Stimulated activated naive B cell treated with anti-CD40 and anti-IgM and Interleukin-4, amounts not matched to agents 10 μg/mL and 1 μg/mL and 100 μg/mL, for 72 hours (primary cell): ENCODE results near the gene CELF2.

Experiments
- ATAC-seq, 2 donors: fragments of 150-1000 bp; cut with Tn5 transposase; replicated peaks; 2 replicates each; pipeline ENCODE4 v1.10.0; 2021; ENCODE audit warnings: moderate library complexity in 1 of 2
- DNase-seq: peaks from one replicate; pipeline ENCODE4 v3.0.0; 2021
- H3K27ac Mint-ChIP-seq: one replicate; pipeline ENCODE4 v1.8.0; 2022; ENCODE audit warnings: mild to moderate bottlenecking, mixed read lengths
- H3K27me3 Mint-ChIP-seq, 2 donors: one replicate each; pipeline ENCODE4 v1.8.0; 2022; ENCODE audit warnings: mixed read lengths in 2 of 2
- H3K36me3 Mint-ChIP-seq, 2 donors: one replicate each; pipeline ENCODE4 v1.8.0; 2022; ENCODE audit warnings: mixed read lengths in 2 of 2, mild to moderate bottlenecking in 1 of 2
- H3K4me1 Mint-ChIP-seq, 2 donors: one replicate each; pipeline ENCODE4 v1.8.0; 2022; ENCODE audit warnings: mixed read lengths in 2 of 2, mild to moderate bottlenecking in 1 of 2
- H3K4me3 Mint-ChIP-seq, 2 donors: one replicate each; pipeline ENCODE4 v1.8.0; 2022; ENCODE audit warnings: mild to moderate bottlenecking in 2 of 2, mixed read lengths in 2 of 2, moderate library complexity in 1 of 2
- H3K9me3 Mint-ChIP-seq, 2 donors: one replicate each; pipeline ENCODE4 v1.8.0; 2022; ENCODE audit warnings: mixed read lengths in 2 of 2, mild to moderate bottlenecking in 1 of 2

Gene CELF2

DNA sequence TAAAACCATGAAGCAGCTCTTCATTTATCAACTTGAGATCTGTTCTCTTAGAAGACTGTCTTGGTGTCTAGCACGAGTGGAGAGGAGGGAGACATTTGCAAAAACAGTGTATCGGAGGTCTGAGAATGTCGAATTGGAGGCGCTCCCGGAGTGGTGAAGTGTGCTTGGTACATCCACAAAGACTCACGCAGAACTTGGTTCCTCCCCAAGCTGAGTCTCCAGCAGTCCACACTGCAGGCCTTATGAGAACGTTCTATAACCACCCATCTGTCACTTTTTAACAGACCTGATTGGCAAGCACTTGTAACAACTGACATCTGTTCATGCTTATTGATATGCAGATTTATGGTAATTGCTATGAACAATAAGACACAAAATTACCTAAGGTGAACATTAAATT, 261.6 kb downstream of the CELF2 start:
- ATAC-seq: no peak
- Mint-ChIP-seq H3K36me3 (peaks cover 42 to 47% of the 10 kb centered on the region in 2 donors), H3K4me3 (no peak overlapping the region), H3K27ac (peak overlapping the region; percentile 76), H3K27me3 (no peaks in the 10 kb centered on the region), H3K9me3 (no peaks in the 10 kb centered on the region), H3K4me1 (peaks cover 43 to 52% of the 10 kb centered on the region in 2 donors)
- no peak for DNase-seq

DNA sequence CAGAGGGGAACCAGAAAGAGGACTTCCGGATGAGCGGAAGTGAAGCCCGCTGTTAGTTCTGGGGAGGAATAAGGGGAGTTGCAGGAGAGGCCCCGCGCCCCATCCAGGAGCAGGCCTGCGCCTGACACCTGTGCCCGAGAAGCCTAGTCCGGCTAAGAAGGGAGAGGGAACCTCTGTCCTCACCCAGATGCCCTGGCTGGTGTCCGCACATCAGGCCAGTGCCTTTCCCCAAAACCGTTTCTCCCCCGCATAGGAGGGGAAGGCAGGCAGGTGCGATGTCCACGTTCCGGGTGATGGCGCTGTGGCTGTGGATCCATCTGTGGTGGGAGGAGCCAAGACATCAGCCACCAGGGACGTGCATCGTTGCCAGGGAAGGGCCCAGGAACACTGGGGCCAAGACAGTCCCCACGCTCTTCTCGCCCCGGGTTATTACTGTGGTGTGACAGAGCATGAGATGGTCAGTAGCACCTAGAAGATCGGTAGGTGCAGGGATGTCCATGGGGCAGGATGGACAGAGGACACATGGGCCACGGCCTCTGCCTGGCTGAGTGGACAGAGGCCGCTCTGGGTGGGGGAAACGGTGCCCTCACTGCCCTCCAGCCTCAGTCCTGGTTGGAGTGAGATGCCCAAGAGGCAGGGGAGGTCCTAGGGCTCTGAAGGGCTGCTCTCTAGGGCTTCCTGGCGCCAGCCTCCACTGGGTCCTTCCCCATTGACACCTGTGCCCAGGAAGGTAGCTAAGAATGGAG, 262.7 kb downstream of the CELF2 start:
- peaks cover 32 to 41% of the 10 kb centered on the region in 2 donors for H3K36me3 Mint-ChIP-seq
- H3K27ac Mint-ChIP-seq: peak overlapping the region; percentile 94
- peaks cover 37 to 42% of the 10 kb centered on the region in 2 donors for H3K4me1 Mint-ChIP-seq
- H3K9me3 Mint-ChIP-seq: no peaks in the 10 kb centered on the region
- no peak for DNase-seq
- H3K4me3 Mint-ChIP-seq: peak overlapping the region in 1 of 2 donors; percentile 21
- H3K27me3 Mint-ChIP-seq: no peaks in the 10 kb centered on the region
- ATAC-seq: no peak

DNA sequence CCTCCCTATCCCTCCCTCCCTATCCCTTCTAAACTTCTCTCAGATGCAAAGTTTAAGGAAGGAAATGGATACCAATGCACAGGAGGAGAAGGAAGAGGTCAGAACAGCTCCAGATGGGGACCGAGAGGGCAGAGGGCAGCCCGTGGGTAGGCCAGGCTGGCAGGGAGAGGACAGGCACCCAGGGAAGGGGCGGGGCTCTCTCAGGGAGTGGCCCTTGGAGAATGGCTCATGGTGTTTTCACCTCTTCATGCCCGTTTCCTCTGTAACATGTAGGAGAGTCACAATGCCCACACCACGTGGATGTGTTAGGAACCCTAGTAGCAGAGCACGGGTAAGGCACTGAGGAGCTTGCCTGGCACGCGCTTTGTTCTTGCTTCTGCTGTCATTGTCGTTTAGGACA, 264.5 kb downstream of the CELF2 start:
- Mint-ChIP-seq H3K4me3 (no peak overlapping the region), H3K27ac (no peak overlapping the region), H3K9me3 (no peaks in the 10 kb centered on the region), H3K36me3 (peaks cover 17 to 42% of the 10 kb centered on the region in 2 donors), H3K27me3 (no peaks in the 10 kb centered on the region), H3K4me1 (peaks cover 32 to 38% of the 10 kb centered on the region in 2 donors)
- ATAC-seq: no peak
- DNase-seq: no peak

DNA sequence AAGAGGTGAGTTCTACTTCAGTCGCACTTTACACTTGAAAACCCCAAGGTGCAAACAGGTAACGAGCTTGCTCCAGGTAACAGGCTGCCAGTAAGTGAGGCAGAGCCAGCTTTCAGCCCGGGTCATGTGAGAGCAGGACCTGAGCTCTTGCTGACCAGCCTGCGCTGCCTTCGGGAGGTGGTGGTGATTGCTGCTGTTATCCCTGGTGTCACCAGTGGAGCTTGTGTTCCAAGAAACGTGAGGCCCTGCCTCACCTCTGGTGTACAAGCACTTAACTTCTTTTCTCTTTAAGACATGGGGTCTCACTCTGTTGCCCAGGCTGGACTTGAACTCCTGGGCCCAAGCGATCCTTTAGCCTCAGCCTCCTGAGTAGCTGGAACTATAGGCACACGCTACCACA, 265.0 kb downstream of the CELF2 start:
- Mint-ChIP-seq H3K27me3 (no peaks in the 10 kb centered on the region), H3K4me3 (no peak overlapping the region), H3K9me3 (no peaks in the 10 kb centered on the region), H3K36me3 (peaks cover 14 to 39% of the 10 kb centered on the region in 2 donors), H3K4me1 (peaks cover 29 to 34% of the 10 kb centered on the region in 2 donors), H3K27ac (no peak overlapping the region)
- DNase-seq (no peak), ATAC-seq (no peak)

DNA sequence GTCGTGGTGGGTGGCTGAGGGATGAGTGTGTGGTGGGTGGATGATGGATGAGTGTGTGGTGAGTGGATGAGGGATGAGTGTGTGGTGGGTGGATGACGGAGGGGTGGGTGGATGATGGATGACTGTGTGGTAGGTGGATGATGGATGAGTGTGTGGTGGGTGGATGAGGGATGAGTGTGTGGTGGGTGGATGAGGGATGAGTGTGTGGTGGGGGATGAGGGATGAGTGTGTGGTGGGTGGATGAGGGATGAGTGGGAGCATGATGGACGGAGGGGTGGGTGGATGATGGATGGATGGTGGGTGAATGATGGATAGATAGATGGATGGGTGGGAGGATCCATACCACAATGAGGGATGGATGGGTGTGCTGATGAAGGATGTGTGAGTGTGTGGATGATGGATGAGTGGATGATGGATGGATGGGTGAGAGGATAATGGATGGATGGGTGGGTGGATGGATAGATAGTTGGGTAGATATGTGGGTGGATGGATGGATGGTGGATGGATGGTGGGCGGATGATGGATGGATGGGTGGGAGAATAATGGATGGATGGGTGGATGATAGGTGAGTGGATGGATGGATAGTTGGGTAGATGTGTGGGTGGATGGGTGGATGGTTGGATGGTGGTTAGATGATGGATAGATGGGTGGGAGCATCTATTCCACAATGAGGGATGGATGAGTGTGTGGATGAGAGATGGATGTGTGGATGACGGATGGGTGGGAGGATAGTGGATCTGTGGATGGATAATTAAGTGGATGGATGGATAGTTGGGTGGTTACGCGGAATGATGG, 266.8 kb downstream of the CELF2 start:
- ATAC-seq (no peak), DNase-seq (no peak)
- H3K27ac Mint-ChIP-seq: no peak overlapping the region
- H3K27me3 Mint-ChIP-seq: no peaks in the 10 kb centered on the region
- no peak overlapping the region for H3K4me3 Mint-ChIP-seq
- peaks cover 33 to 34% of the 10 kb centered on the region in 2 donors for H3K4me1 Mint-ChIP-seq
- peaks cover 18 to 39% of the 10 kb centered on the region in 2 donors for H3K36me3 Mint-ChIP-seq
- H3K9me3 Mint-ChIP-seq: no peaks in the 10 kb centered on the region

DNA sequence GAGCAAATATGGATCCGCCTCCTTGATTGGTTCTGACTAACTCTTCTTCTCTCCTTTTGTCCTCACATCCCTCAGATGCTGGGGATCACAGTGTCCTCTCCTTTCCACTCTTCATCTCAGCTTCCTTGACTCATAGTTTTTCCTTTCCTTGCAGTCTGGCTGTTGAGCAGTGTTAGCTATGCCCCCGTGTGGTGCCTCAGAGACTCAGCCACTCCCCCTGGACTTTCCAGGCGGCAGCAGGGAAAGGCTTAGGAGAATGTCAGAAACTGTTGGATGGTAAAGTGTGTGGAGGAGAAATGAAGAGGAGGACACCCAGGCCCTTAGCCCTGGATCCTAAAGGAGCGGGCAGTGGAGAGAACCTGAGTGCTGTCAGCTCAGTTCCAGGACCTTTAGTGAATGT, 267.5 kb downstream of the CELF2 start:
- Mint-ChIP-seq H3K4me3 (no peak overlapping the region), H3K36me3 (peaks cover 23 to 39% of the 10 kb centered on the region in 2 donors), H3K9me3 (no peaks in the 10 kb centered on the region), H3K27ac (no peak overlapping the region), H3K4me1 (peaks cover 31 to 32% of the 10 kb centered on the region in 2 donors), H3K27me3 (no peaks in the 10 kb centered on the region)
- DNase-seq (no peak), ATAC-seq (no peak)

DNA sequence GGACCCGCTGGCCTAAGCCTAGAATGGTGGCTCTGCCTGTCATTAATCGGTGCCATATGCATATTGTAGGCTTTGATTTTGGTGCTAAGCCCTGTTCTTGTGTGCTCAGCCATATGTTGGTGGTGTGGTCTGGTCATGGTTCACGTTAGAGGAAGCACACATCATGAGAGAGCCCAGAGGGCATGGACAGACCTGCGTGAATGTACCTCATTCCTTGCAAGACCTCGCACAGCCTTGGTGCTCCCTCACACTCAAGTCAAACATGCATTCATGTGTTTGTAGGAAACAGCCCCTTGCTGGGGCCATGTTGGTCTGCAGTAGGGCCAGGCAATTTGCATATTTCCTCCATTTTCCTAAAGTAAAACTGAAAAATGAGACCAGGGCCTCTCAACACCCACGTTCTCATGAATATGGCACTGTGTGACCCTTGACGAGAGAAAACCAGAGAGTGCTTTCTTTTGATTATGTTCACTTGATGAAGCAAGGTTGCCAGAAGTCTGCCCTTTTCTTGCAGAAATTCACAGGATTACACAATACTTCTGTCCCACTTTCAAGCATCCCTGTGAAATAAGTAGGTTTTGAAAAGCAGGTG, 268.7 kb downstream of the CELF2 start:
- peak; percentile 15 to 33 for ATAC-seq
- peaks cover 28 to 34% of the 10 kb centered on the region in 2 donors for H3K36me3 Mint-ChIP-seq

DNA sequence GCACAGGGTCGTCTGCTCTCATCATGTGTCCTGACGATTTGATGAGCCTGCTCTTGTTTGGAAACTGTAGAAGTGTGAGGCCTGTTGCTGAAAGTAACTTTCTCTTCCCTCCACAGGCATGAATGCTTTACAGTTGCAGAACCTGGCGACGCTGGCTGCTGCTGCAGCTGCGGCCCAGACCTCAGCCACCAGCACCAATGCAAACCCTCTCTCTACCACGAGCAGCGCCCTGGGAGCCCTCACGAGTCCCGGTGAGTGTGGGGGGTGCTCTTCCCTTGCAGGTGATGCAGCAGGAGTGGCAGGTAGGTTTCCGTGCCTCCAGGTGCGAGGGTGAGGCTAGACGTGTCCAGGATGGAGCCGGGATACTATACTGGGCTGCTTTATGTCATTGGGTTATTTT, 270.6 kb downstream of the CELF2 start:
- Mint-ChIP-seq H3K27ac (peak overlapping the region; percentile 86), H3K4me3 (peak overlapping the region in 1 of 2 donors; percentile 21), H3K36me3 (peaks cover 42 to 44% of the 10 kb centered on the region in 2 donors), H3K27me3 (no peaks in the 10 kb centered on the region), H3K4me1 (peaks cover 24 to 33% of the 10 kb centered on the region in 2 donors), H3K9me3 (no peaks in the 10 kb centered on the region)
- ATAC-seq: no peak
- DNase-seq: no peak

More for the DNA sequence above, 268.7 kb downstream of the CELF2 start:
- Mint-ChIP-seq H3K4me3 (no peak overlapping the region), H3K27me3 (no peaks in the 10 kb centered on the region), H3K4me1 (peaks cover 23 to 25% of the 10 kb centered on the region in 2 donors), H3K9me3 (no peaks in the 10 kb centered on the region), H3K27ac (no peak overlapping the region)
- DNase-seq: no peak

DNA sequence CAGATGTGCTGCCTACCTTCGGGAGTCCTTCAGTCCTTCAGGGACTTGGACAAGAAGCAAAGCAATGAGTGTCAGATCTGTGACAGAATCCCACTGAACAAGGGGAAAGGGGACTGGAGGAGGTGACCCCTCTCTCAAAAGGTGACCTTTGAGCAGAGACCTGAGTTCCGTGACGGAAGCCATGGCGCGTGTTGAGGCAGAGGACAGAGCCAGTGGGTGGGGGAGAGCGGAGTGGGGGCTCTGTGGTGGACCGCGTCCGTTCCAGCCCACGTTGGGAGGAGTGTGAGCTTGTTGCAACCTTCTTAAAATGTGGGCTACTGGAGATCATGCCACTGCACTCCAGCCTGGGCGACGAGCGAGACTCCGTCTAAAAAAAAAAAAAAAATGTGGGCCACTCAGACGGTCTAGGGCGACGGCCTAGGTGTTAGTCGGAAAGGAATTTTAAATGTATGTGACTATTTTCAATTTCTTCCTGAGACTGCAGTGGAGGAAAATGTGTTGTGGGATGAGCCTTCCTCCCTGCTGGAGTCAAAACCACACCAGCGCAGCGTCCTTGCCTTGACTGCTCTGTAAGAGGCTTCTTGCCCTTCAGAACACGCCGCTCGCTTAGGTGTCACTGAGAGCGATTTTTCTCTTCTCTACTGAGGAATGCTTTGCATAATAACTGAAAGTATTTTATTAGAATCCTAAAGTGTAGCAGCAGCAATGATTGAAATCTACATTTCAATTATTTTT, 272.7 kb downstream of the CELF2 start:
- no peaks in the 10 kb centered on the region for H3K9me3 Mint-ChIP-seq
- ATAC-seq (no peak), DNase-seq (no peak)
- H3K4me3 Mint-ChIP-seq: no peak overlapping the region
- H3K27ac Mint-ChIP-seq: peak overlapping the region; percentile 85
- H3K27me3 Mint-ChIP-seq: no peaks in the 10 kb centered on the region
- H3K36me3 Mint-ChIP-seq: peaks cover 49 to 59% of the 10 kb centered on the region in 2 donors
- peaks cover 24 to 33% of the 10 kb centered on the region in 2 donors for H3K4me1 Mint-ChIP-seq

DNA sequence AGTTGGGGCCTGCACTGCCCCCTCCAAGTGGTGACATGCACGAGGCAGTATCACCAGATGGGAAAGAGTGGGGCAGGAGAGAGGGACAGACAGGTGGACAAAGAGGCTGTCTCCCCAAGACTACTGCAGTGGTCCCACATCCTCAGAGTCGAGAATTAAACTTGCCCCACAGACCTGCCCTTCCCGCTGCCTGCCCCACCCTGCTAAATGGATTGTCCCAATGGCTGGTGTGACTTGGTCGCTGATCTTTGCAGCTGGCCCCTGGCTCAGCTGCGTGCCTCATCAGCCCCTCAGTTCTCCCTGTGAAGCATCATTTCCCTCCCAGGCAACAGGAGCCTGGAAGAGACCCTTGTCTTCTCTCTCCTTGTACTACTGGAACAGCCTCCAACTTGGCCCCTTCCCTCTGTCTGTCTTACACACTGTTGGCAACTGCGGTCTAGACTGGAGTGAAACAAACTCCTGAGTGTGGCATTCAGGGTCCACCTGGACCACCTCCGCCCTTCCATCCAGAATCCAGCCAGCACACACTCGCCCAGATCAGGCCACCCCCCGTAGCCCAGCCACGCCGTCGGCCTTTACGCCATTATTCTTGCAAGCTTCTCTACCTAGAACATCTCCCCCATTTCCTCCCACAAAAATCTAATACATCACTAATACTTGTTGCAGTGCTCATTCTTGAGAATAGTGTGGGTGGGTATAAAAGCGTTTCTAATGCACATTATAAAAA, 275.1 kb downstream of the CELF2 start:
- Mint-ChIP-seq H3K4me1 (peaks cover 18 to 20% of the 10 kb centered on the region in 2 donors), H3K4me3 (peak overlapping the region in 1 of 2 donors; percentile 28), H3K36me3 (peaks cover 52 to 81% of the 10 kb centered on the region in 2 donors)

DNA sequence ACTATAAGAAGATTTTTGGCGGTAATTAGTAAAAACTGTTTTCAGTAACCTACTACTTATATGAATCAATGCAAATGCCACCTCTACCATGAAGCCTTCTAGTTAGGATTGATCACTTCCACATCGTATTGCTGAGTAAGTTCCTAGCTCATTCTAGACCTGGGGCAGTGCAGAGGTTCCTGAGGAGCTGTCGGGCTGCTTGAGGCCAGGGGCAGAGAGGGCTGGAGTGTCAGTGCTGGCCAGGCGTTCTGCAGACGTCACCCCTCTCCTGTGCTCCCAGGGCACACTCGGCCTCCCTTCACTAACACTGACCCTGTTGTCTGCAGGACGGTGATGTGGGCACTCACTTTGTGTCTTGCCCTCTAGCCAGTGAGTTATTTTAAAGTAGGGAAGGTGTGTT, 275.7 kb downstream of the CELF2 start:
- Mint-ChIP-seq H3K4me3 (no peak overlapping the region), H3K27me3 (no peaks in the 10 kb centered on the region), H3K9me3 (no peaks in the 10 kb centered on the region), H3K36me3 (peaks cover 54 to 81% of the 10 kb centered on the region in 2 donors), H3K27ac (peak overlapping the region; percentile 81), H3K4me1 (peaks cover 16 to 26% of the 10 kb centered on the region in 2 donors)
- ATAC-seq (no peak), DNase-seq (no peak)

More for the DNA sequence above, 275.1 kb downstream of the CELF2 start:
- Mint-ChIP-seq H3K9me3 (no peaks in the 10 kb centered on the region), H3K27me3 (no peaks in the 10 kb centered on the region), H3K27ac (peak overlapping the region; percentile 81)
- no peak for ATAC-seq
- DNase-seq: no peak

DNA sequence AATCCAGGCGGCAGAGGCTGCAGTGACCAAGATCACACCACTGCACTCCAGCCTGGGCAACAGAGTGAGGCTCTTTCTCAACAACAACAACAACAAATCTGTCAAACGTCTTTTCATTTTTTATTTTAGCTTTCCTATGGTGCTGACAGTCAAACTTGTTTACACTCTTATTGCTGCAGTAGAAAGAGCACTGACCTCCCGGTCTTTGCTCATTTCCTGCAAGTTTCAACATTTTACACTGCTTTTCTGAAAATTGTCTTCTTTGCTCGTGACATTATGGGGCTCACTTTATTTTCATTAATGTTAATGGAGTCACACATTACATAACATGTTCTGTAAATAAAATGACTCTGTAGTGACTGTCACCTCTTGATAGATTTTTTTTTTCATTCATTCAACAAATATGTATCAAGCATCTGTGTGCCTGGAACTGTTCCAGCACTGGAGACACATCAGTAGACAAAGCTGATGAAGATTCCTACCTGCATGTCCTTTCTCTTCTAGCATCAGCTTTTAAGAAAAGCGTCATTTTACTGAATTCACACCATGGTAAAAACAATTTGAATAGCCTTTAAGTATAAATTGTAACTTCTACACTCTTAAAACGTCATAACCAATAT, 277.3 kb downstream of the CELF2 start:
- DNase-seq (no peak), ATAC-seq (no peak)
- peaks cover 49 to 81% of the 10 kb centered on the region in 2 donors for H3K36me3 Mint-ChIP-seq
- H3K9me3 Mint-ChIP-seq: no peaks in the 10 kb centered on the region
- peaks cover 14 to 25% of the 10 kb centered on the region in 2 donors for H3K4me1 Mint-ChIP-seq
- no peaks in the 10 kb centered on the region for H3K27me3 Mint-ChIP-seq
- H3K27ac Mint-ChIP-seq: peak overlapping the region; percentile 77
- no peak overlapping the region for H3K4me3 Mint-ChIP-seq

DNA sequence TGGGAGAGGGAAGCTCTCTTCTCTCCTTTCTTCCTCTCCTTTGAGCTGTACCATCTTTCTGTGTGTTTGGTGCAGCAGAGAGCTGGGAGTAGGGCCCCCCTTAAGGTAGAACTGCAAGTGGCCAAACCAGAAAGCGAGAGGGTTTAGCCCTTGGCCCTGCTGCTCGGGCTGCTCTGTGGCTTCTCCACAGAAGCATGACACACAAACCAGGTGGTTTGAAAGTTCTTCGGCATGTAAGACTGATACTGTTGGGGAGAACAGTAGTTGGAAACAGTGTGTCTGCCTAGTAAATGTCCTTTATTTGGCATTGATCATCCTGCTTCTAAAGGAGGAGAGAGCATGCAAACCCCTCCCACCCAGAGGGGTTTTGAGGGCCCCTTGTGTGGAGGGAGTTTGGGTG, 277.8 kb downstream of the CELF2 start:
- no peaks in the 10 kb centered on the region for H3K27me3 Mint-ChIP-seq
- H3K4me3 Mint-ChIP-seq: no peak overlapping the region
- H3K27ac Mint-ChIP-seq: peak overlapping the region; percentile 77
- ATAC-seq: no peak
- H3K9me3 Mint-ChIP-seq: no peaks in the 10 kb centered on the region
- peaks cover 43 to 80% of the 10 kb centered on the region in 2 donors for H3K36me3 Mint-ChIP-seq
- DNase-seq: no peak
- H3K4me1 Mint-ChIP-seq: peaks cover 10 to 19% of the 10 kb centered on the region in 2 donors
